Muscle layer of colon (tissue), 2 donors: ENCODE data around the gene RRBP1.

Experiments used
- H3K27ac ChIP-seq: one replicate; pipeline ENCODE4 v1.7.0; 2013; ENCODE audit warnings: low read depth, mild to moderate bottlenecking, low read length, moderate library complexity
- H3K27me3 ChIP-seq, 2 donors: one replicate each; pipeline ENCODE4 v1.7.0; 2013; ENCODE audit warnings: low read length in 2 of 2, mild to moderate bottlenecking in 2 of 2; ENCODE audit not compliant: insufficient read depth in 2 of 2, control insufficient read depth in 1 of 2
- H3K36me3 ChIP-seq: one replicate; pipeline ENCODE4 v1.7.0; 2013; ENCODE audit warnings: mild to moderate bottlenecking, low read length; ENCODE audit not compliant: insufficient read depth
- H3K4me1 ChIP-seq: one replicate; pipeline ENCODE4 v1.7.0; 2013; ENCODE audit warnings: mild to moderate bottlenecking, low read length; ENCODE audit not compliant: insufficient read depth
- H3K4me3 ChIP-seq, 2 donors: one replicate each; pipeline ENCODE4 v1.7.0; 2013; ENCODE audit warnings: low read length in 2 of 2, low read depth in 1 of 2, mild to moderate bottlenecking in 1 of 2, moderate library complexity in 1 of 2
- H3K9ac ChIP-seq: one replicate; pipeline ENCODE4 v1.7.0; 2013; ENCODE audit warnings: low read length
- H3K9me3 ChIP-seq: one replicate; pipeline ENCODE4 v1.7.0; 2013; ENCODE audit warnings: mild to moderate bottlenecking, low read length
- donor health status: abdominal sarcoma.
- donor health status: Adenocarcinoma of cecum.

RRBP1 gene

GRCh38 chr20:17679941-17680835, 1.9 kb downstream of the RRBP1 start:
- Histone ChIP-seq H3K4me3 (peak overlapping the region; percentile 75 to 84), H3K9me3 (no peaks in the 10 kb centered on the region), H3K27me3 (no peaks in the 10 kb centered on the region), H3K27ac (peak overlapping the region; percentile 93), H3K36me3 (no peaks in the 10 kb centered on the region), H3K4me1 (peaks cover 30% of the 10 kb centered on the region), H3K9ac (peak overlapping the region; percentile 77)

DNA sequence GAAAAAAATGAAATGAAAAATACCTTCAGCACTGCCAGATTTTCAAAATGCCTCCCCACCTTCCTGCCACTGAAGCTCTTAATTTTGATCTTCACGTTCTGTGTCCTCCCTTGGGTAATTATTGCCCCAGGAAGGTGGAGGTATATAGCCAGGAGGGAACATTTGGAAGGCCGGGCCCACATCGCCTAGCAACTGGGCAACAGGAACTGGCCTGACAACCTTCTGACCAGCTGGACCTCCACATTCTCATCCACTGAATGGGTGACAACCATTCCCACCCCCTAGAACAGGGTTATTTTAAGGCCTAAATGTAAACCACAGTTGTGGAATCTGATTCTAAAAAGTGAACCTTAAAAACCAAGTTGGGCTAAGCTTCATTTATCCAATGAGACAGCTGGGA, 3.2 kb downstream of the RRBP1 start:
- no peaks in the 10 kb centered on the region for H3K36me3 ChIP-seq
- no peak overlapping the region for H3K9ac ChIP-seq
- no peak overlapping the region for H3K27ac ChIP-seq
- peaks cover 35% of the 10 kb centered on the region for H3K4me1 ChIP-seq
- H3K4me3 ChIP-seq: no peak overlapping the region
- H3K27me3 ChIP-seq: no peaks in the 10 kb centered on the region
- no peaks in the 10 kb centered on the region for H3K9me3 ChIP-seq

DNA sequence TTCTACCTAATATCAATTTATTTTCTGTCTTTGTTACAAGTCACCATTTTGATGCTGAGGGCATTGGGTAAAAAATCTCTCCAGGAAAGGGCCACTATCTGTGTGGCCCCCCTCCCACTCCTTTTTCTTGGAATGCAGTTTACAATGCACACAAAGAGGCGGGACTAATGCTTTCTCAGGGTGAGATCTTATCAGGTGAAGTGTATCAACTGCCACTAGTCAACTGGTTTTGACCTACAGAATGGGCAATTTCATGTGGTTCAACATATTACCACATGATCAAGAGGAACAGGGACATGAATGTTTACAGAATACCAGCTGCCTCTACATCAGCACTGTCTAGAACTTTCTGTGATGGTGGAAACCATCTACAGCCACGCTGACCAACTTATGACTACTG, 3.7 kb downstream of the RRBP1 start:
- Histone ChIP-seq H3K4me3 (no peak overlapping the region), H3K9me3 (no peaks in the 10 kb centered on the region), H3K9ac (no peak overlapping the region), H3K27ac (no peak overlapping the region), H3K27me3 (no peaks in the 10 kb centered on the region), H3K4me1 (peaks cover 35% of the 10 kb centered on the region), H3K36me3 (no peaks in the 10 kb centered on the region)

- Histone ChIP-seq H3K9ac (no peak overlapping the region), H3K27ac (no peak overlapping the region), H3K4me1 (peaks cover 34% of the 10 kb centered on the region), H3K27me3 (no peaks in the 10 kb centered on the region), H3K9me3 (no peaks in the 10 kb centered on the region), H3K4me3 (no peak overlapping the region), H3K36me3 (no peaks in the 10 kb centered on the region)
Observed at GRCh38 chr20:17676942-17677341, 5.1 kb downstream of the RRBP1 start.

DNA sequence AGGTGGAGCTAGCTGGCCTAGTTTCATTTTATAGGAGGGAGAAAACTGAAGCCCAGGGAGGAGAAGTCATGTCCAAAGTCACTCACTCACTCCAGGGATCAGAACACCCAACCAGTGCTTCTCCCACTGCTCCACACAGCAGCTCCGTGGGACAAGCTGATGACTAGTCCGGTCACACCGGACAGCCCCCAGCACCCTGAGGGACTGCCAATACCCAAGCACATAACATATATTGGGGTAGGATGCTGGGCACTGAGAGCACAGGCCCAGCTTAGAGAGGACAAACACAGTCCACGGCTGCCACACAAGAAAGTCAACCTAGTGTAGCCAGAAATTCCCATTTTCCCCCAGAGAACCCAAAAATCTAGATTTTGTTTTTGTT, 5.7 kb downstream of the RRBP1 start:
- Histone ChIP-seq H3K4me3 (no peak overlapping the region), H3K36me3 (no peaks in the 10 kb centered on the region), H3K27me3 (no peaks in the 10 kb centered on the region), H3K27ac (no peak overlapping the region), H3K9me3 (no peaks in the 10 kb centered on the region), H3K9ac (no peak overlapping the region), H3K4me1 (peaks cover 39% of the 10 kb centered on the region)

- Histone ChIP-seq H3K9me3 (no peaks in the 10 kb centered on the region), H3K9ac (no peak overlapping the region), H3K4me3 (no peak overlapping the region), H3K4me1 (peaks cover 45% of the 10 kb centered on the region), H3K36me3 (no peaks in the 10 kb centered on the region), H3K27me3 (no peaks in the 10 kb centered on the region), H3K27ac (no peak overlapping the region)
Observed at GRCh38 chr20:17675519-17676377, 6.3 kb downstream of the RRBP1 start.

GRCh38 chr20:17674722-17675518, 7.1 kb downstream of the RRBP1 start:
- Histone ChIP-seq H3K9me3 (no peaks in the 10 kb centered on the region), H3K27ac (no peak overlapping the region), H3K36me3 (no peaks in the 10 kb centered on the region), H3K27me3 (no peaks in the 10 kb centered on the region), H3K9ac (no peak overlapping the region), H3K4me3 (no peak overlapping the region), H3K4me1 (peaks cover 37% of the 10 kb centered on the region)

GRCh38 chr20:17673084-17673483, 9.0 kb downstream of the RRBP1 start:
- Histone ChIP-seq H3K9me3 (no peaks in the 10 kb centered on the region), H3K4me3 (no peak overlapping the region), H3K4me1 (peaks cover 29% of the 10 kb centered on the region), H3K36me3 (no peaks in the 10 kb centered on the region), H3K27me3 (no peaks in the 10 kb centered on the region), H3K9ac (no peak overlapping the region), H3K27ac (no peak overlapping the region)

DNA sequence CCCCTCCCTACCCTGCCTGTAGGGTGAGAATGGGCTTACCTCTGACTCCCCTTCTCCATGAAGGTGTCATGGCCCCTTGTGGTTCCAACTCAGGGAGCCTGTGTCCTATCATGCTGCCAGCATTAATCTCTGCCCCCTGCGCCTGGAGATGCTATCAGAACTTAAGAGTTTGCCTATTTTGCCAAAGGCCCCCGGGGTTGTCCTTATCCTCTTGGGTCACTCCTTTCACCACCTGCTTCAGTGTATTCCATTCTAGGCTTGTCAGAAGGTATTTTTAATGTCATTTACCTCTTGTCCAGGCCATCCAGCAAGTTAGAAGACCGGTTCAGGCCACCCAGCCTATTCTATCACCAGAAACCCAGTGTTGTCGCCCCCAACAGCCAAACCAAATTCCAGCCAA, 10.5 kb downstream of the RRBP1 start:
- Histone ChIP-seq H3K9me3 (no peaks in the 10 kb centered on the region), H3K27ac (no peak overlapping the region), H3K9ac (no peak overlapping the region), H3K4me1 (peaks cover 29% of the 10 kb centered on the region), H3K36me3 (no peaks in the 10 kb centered on the region), H3K27me3 (no peaks in the 10 kb centered on the region), H3K4me3 (no peak overlapping the region)

DNA sequence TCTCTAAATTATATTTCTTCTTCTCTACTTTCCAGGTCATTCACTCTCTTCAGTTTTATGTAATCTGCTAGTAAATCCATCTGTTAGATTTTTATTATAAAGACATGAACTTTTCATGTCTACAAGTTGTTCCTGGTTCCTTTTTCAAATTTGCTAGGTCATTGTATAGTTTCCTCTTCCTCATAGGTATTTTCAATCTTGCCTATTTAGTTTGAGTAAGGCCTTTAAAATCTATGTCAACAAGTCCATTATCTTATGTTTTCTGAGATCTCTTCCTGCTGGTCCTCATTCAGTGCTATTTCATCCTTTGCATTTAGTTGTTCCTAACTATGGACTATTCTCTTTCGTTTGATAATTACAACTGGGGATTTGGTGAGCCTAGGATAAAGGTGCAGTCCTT, 11.0 kb downstream of the RRBP1 start:
- Histone ChIP-seq H3K9ac (no peak overlapping the region), H3K9me3 (no peaks in the 10 kb centered on the region), H3K27me3 (no peaks in the 10 kb centered on the region), H3K4me3 (no peak overlapping the region), H3K36me3 (no peaks in the 10 kb centered on the region), H3K4me1 (peaks cover 28% of the 10 kb centered on the region), H3K27ac (no peak overlapping the region)

DNA sequence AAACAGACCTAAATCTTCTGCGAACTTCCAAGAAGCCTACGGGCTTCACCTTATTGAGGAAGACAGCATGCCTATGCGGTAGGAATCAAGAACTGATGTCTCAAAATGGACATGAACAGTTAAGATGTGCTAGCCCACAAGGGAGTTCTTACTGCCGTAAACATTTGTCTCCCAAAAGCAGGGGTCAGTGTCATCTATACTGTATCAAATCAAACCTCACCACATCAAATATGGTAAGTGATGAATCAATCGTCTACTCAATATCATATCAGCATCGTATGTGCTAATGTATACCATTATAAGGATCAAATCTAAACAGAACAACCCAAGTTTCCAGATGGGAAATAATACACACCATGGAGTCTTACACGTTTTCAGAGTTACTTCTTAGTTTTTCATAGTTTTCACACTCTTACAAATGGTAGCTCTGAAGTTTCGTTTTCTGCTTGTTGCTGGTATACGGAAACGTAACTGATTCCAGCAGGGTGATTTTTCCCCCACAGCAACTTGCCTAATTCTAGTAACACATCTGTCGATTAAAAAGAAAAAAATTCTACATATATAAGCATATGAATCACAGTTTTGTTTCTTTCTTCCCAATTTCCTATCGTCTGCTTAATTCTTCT, 12.6 kb downstream of the RRBP1 start:
- Histone ChIP-seq H3K4me1 (peaks cover 14% of the 10 kb centered on the region), H3K4me3 (no peak overlapping the region), H3K27me3 (no peaks in the 10 kb centered on the region), H3K9me3 (no peaks in the 10 kb centered on the region), H3K9ac (no peak overlapping the region), H3K36me3 (no peaks in the 10 kb centered on the region), H3K27ac (no peak overlapping the region)
